NCI-H2196 treated with DMSO at 0.1 percent for 48 hours (cell line): ENCODE results near the gene THRA.

Experiments used
- DNase-seq: peaks from one replicate; lab custom pipeline; 2025; ENCODE audit not compliant: unreplicated experiment; lab: John Stamatoyannopoulos, UW

THRA gene, protein sequence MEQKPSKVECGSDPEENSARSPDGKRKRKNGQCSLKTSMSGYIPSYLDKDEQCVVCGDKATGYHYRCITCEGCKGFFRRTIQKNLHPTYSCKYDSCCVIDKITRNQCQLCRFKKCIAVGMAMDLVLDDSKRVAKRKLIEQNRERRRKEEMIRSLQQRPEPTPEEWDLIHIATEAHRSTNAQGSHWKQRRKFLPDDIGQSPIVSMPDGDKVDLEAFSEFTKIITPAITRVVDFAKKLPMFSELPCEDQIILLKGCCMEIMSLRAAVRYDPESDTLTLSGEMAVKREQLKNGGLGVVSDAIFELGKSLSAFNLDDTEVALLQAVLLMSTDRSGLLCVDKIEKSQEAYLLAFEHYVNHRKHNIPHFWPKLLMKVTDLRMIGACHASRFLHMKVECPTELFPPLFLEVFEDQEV

DNA sequence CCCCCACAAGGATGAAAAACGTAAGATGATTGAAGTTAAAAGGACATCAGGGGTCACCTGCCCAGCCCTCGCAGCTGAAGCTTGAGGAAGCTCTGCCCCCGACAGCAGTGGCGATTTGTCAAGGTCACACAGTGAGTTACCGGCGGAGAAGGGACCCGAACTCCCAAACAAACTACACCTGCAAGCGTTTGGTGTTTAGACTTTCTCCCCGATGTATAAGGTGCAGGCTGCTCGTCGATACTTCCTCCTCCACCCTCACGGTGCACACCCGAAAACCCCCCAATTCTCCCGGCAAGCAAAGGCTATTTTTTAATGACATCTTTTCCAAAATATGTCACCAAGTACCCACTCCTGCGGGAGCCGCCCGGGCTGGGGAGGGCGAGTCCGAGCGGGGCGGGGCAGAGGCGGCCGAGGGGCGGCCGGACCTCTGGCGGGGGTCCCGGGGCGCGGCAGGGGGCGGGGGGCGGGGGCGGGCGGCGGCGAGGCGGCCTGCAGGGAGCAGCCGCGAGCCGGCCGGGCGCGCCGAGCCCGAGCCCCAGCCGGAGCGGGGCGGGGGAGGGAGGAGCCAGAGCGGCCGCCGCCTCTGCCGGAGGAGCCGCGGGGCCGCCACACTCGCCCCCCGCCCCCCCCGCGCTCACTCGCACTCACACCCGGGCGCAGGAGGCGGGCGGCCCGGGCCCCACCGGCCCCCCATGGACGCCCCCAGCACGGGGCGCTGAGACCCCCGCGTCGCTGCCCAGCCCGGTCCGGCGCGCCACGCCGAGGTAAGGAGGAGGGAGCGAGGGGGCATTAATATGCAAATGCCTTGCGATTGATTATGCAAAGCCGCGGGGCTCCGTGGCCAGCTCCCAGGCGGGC, at the start of gene THRA:
Gene THRA (plus strand): TSS at position 637 of the 858 bp plus-strand sequence. CDS start 11,524 bp downstream, outside the sequence.
- no peak for DNase-seq

DNA sequence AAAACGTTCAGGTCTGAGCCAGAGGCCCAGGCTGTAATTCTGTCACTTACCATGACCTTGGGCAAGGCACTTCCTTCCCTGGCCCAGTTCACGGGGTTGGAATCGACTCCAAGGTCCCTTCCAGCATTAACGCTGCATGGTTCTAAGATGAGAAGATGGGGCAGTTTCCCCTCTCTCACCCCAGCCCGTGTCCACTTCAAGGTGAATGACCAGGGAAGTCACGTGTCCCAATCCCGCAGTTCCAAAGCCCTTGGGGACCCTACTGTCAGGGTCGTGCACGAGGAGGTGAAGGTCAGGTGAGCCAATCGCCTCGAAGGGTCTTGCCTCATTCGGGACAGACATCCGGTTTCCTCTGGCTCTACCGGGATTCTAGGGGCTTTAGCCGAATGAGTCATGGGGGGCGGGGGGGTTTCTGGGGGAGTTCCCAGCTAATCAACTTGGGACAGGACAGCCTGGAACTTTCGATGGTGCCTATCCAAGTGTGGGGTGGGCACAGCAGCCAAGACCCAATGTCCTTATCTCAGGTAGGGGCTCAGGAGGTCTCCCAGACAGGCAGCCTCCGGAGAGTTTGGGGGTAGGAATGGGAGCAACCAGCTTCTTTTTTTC, 48.3 kb upstream of the THRA start:
- DNase-seq, result no peak

DNA sequence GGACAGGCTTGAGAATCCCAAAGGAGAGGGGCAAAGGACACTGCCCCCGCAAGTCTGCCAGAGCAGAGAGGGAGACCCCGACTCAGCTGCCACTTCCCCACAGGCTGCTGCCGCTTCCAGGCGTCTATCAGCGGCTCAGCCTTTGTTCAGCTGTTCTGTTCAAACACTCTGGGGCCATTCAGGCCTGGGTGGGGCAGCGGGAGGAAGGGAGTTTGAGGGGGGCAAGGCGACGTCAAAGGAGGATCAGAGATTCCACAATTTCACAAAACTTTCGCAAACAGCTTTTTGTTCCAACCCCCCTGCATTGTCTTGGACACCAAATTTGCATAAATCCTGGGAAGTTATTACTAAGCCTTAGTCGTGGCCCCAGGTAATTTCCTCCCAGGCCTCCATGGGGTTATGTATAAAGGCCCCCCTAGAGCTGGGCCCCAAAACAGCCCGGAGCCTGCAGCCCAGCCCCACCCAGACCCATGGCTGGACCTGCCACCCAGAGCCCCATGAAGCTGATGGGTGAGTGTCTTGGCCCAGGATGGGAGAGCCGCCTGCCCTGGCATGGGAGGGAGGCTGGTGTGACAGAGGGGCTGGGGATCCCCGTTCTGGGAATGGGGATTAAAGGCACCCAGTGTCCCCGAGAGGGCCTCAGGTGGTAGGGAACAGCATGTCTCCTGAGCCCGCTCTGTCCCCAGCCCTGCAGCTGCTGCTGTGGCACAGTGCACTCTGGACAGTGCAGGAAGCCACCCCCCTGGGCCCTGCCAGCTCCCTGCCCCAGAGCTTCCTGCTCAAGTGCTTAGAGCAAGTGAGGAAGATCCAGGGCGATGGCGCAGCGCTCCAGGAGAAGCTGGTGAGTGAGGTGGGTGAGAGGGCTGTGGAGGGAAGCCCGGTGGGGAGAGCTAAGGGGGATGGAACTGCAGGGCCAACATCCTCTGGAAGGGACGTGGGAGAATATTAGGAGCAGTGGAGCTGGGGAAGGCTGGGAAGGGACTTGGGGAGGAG, 47.5 kb upstream of the THRA start, which contains the start of gene CSF3:
Gene CSF3 (plus strand): TSS at position 436 of the 993 bp plus-strand sequence. CDS start 35 bp downstream, at position 471.
- DNase-seq, result no peak

DNA sequence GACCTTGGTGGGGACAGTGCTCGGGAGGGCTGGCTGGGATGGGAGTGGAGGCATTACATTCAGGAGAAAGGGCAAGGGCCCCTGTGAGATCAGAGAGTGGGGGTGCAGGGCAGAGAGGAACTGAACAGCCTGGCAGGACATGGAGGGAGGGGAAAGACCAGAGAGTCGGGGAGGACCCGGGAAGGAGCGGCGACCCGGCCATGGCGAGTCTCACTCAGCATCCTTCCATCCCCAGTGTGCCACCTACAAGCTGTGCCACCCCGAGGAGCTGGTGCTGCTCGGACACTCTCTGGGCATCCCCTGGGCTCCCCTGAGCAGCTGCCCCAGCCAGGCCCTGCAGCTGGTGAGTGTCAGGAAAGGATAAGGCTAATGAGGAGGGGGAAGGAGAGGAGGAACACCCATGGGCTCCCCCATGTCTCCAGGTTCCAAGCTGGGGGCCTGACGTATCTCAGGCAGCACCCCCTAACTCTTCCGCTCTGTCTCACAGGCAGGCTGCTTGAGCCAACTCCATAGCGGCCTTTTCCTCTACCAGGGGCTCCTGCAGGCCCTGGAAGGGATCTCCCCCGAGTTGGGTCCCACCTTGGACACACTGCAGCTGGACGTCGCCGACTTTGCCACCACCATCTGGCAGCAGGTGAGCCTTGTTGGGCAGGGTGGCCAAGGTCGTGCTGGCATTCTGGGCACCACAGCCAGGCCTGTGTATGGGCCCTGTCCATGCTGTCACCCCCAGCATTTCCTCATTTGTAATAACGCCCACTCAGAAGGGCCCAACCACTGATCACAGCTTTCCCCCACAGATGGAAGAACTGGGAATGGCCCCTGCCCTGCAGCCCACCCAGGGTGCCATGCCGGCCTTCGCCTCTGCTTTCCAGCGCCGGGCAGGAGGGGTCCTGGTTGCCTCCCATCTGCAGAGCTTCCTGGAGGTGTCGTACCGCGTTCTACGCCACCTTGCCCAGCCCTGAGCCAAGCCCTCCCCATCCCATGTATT, 46.5 kb upstream of the THRA start:
- DNase-seq, result no peak

DNA sequence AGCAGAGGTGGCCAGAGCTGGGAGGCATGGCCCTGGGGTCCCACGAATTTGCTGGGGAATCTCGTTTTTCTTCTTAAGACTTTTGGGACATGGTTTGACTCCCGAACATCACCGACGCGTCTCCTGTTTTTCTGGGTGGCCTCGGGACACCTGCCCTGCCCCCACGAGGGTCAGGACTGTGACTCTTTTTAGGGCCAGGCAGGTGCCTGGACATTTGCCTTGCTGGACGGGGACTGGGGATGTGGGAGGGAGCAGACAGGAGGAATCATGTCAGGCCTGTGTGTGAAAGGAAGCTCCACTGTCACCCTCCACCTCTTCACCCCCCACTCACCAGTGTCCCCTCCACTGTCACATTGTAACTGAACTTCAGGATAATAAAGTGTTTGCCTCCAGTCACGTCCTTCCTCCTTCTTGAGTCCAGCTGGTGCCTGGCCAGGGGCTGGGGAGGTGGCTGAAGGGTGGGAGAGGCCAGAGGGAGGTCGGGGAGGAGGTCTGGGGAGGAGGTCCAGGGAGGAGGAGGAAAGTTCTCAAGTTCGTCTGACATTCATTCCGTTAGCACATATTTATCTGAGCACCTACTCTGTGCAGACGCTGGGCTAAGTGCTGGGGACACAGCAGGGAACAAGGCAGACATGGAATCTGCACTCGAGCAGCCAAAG, 45.2 kb upstream of the THRA start:
- no peak for DNase-seq

DNA sequence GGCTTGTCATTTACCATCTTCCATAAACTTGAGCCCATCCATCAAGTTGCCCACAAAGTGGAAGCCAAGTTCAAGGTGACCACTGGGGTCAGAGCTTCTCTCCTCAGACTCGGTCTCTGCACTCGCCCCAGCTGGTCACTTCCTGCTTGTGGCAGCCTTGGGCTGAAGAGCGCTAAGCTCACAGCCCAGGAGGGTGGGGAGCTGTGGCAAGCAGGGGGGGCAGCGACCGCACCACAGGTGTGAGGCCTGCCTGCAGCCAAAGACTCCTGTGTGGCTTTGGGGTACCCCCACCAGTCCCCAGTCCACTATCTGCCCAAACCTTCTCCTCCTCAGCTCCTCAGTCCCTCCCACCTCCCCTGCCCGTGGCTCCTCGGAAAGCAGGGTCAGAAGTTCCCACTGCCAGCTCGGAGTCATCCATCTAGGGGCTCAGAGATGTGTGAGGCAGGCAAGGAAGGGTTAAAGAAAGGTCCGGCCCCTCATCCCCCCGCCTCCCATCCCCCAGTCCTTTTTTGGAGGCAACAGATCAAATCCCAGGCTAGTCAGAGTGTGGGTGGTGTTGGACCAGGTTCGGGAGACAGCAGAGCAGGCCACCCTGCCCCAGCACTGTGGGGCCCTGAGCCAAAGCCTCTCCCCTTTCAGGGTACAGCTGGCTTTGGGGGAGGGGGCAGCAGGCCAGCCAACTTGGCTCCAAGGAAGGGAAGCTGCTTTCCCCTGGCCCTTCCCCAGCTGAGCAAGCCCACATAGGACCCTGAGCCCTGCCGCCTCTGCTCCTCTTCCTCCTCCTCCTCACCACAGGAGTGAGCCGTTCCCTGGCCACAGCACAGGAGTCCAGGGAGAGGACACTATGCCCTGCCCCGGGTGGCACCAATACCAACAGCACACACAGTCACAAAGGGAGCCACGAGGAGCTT, 44.3 kb upstream of the THRA start:
- no peak for DNase-seq

DNA sequence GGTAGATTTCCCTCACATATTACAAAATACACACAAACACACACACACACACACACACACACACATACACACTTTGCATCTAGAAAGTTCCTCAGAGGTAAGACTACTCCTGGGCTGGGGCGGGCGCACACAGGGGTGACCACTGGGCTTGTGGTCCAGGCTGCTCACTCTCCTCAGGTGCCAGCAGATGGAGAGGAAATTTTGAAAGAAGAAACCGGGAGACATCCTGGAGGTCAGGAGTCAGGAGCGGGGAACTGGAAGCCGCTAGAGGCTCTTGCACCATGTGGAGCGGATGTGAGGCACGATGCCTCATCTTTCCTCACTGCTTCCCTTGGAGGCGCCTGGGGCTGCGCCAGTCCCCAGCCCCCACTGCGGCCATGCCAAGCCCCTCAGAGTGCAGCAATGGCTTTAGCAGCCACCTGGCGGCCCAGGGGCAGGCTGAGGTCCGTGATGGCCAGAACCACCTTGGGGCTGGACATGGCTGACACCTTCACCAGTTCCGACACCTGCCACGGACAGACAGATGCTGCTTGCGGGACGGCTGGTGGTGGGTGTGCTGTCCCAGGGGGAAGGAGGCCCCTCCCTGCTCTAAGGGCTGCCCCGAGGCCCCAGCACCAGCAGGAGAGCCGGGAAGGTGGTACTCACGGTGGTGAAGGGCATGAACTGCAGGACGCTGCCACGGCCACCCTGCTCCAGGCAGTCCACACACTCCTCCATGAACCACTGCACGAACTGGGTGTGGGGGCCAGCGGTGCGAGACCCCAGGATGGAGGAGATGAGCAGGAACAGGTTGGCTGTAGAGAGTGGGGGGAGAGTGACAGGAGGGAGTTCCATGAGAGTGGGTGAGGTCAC, 43.4 kb upstream of the THRA start:
- DNase-seq, result no peak

DNA sequence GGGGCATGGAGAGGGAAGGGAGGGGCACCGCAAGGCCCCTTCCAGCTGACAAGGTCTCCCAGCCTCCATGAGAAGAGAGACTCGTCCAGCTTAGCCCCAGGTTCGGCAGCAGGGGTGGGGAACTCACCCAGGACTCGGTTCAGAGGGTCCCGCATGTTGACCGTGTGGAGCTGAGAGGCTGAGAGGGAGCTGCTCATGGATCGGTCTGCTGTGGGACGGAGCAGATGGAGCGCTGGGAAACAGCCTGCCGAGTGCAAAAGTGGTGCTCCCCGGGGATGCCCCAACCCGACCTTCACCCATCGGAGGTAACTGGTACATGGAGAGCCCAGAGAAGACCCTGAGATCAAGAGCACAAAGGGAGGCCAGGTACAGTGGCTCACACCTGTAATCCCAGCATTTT, 42.6 kb upstream of the THRA start:
- DNase-seq, result no peak

DNA sequence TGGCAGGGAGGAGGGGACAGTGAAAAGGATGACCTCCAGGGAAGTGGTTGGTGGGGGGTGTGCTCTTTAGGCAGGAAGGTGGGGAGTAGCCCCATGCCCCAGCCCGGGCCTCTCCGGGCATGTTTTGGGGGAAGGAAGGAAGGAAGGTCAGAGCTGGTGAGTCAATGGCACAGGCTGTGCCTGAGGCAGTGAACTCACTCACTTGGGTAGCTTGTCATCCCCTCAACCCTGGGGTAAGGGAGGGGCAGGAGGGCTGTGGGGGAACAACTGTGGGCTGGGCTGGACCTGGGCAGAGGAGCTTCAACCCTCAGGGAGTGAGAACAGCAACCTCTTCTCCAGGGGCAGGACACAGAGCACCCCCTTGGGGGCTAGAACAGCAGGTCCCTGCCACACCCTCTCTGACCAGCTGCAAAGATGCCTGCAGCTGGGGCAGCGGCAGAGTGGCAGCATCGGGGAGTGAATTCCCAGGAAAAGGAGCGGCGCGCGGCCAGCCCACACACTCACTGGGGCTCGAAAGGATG, 41.3 kb upstream of the THRA start:
- no peak for DNase-seq

DNA sequence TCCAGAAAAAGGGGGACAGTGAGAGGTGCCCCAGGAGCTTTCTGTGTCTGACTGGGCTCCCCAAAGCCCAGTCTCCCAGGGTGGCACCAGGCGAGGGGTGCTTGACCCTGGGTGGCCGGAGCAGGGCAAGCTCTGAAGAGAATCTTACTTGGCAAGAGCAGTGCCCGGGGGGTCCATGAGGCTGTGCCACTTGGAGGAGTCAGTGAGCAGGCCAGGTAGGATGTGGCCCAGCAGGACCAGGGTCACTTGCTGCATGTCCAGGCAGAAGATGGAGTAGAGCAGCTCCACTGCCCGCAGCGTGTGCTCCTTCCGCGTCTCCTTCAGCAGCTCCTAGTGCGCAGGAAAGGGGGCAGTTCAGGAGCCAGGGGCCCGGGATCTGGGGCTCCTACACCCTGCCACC, 40.3 kb upstream of the THRA start:
- DNase-seq, result no peak

DNA sequence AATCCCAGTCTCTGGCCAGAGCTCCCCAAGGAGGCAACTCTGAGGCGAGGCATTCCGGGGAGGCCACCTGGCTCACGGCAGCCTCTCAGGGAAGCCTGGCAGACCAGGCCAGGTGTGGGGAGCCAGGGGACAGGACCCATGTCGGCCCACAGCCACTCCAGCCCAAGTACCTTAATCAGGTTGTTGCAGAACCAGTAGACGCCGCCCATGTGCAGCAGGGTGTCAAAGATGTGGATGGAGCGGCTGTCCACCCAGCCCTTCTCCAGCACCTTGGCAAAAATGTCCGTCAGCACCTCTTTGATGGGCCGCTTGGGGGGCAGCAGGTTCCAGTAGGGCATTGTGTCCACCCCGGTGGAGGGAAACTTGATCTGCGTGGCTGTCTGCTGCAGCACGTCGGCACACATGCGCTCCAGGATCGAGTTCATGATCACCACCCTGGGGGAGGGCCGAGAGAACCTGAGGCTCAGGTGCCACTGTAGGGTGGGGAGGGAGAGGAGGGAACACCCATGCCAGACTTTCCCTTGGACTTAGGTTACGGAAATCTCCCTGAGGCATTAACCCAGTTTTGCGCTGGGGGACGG, 39.7 kb upstream of the THRA start:
- peak; percentile 66 for DNase-seq

DNA sequence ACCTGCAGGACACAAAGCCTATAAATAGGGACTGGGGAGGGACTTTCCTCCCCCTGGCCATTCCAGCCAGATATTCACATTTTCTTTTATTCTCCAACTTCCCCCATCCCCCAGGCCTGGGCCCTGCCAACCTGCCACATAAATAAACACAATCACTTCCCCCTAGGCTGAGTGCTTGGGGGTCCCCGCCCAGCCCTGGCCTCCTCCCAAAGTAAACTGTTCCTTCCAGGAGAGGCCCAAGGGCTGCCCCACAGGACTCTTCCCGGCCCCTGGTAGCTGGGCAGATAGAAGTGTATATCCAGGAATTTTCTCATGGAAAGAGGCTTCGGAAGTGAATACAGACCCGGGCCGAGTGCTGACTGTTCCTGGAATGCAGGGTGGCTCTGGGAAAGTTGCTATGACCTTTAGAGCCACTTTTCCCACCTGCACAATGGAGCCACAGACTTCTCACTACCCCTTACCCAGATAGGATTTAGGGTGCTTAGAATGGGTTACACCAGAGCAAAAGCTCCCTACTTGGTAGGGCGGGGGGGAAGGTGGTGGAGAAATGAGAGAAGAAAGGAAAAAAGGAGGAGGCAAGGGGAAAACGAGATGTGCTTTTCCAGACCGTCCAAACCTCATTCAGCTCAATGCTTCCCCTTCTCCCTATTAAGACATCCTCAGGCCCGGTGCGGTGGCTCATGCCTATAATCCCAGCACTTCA, 39.0 kb upstream of the THRA start:
- DNase-seq, result peak; percentile 66

DNA sequence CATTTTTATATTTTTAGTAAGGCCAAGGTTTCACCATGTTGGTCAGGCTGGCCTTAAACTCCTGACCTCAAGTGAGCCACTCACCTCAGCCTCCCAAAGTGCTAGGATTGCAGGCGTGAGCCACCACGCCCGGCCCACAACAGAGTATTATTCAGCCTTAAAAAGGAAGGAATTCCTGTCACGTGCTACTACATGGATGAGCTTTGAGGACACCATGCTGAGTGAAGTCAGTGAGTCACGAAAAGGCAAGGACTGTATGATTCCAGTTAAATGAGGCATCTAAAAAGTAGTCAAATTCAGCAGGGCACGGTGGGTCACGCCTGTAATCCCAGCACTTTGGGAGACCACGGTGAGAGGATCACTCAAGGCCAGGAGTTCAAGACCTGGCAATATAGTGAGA, 37.9 kb upstream of the THRA start:
- no peak for DNase-seq

DNA sequence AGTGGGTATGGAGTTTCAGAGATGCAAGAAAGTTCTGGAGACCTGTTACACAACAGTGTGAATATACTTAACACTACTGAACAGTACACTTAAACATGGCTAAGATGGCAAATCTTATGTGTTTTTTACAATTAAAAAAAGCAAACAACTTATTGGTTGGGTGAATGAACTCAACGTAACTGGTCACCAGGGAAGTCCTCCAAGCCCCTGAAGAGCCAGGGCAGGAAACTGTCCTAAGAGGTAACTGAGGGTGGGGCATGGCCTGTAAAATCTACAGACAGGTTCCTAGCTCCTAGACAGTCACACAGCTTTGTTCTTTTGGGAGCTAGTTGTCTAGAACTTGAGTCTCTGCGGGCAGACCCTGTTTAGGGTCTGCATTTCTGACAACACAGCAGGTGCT, 37.2 kb upstream of the THRA start:
- DNase-seq, result no peak

DNA sequence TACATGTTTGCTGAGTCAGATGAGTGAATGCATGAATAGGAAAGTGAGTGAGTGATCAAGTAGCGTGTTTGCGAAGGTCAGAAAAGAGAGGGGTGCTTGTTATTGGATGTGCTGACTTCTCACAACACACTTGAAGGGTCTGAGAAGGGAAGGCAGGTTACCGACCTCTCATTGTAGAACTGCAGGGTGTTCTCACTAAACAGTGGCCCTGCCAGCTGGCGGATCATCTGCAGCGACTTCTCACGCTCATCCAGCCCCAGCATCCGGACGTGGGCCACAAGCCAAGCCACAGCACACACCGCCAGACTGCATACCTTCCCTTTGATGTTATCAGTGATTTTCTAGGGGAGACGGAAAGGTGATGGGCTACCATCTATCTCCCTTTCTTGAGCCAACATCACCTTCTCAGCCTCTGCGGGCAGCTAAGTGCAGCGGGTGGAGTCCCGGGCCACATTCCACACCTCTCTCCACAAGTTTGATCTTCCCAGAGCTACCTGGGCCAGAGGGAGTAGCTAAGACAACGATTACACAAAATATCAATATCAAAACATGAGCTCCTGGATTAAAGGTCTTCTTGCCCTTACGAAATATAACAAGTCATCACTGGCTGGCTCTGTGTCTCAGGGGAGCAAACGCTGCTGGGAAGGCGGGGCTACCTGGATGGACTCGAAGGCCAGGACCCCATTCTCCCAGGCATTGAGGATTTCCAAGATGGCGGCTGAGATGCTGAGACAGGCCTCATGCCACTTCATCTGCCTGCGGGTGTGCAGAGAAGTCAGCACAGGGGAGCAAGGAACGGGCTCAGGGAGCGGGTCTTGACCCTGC, 36.6 kb upstream of the THRA start:
- peak; percentile 8 for DNase-seq
